NCI-H2196 (cell line): ENCODE results near the gene USP24.
"Not testable (repeated sequence)": the region's sequence is repeated elsewhere in the genome, so short reads cannot be mapped to it uniquely, and the experiment has no call there.

Experiments
- DNase-seq: peaks from one replicate; lab custom pipeline; 2025; ENCODE audit not compliant: unreplicated experiment; lab: John Stamatoyannopoulos, UW

USP24 gene

DNA sequence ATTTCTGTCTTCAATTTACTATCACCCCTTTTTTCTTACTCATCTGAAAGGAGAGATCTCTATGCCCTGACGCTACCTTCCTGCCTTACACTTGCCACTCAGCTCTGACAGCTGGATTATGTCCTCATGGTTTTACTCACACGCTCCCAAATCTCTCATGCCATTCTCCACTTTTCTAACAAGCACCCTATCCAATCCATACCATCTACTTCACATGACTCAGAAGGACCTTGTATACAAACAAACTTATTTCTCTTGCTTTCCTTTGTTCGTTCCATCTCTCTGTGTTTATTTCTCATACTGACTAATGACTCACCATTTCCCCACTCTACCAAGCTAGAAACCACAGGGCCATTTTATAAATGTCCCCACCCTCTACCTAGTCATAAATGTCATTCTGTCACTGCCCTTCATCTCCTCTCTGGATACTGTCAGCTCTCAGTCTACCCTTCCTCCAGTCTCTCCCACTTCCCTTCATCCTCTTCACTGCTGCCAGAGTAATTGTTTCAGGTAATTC is 87.3 kb downstream of the USP24 start:
- DNase-seq: no peak

DNA sequence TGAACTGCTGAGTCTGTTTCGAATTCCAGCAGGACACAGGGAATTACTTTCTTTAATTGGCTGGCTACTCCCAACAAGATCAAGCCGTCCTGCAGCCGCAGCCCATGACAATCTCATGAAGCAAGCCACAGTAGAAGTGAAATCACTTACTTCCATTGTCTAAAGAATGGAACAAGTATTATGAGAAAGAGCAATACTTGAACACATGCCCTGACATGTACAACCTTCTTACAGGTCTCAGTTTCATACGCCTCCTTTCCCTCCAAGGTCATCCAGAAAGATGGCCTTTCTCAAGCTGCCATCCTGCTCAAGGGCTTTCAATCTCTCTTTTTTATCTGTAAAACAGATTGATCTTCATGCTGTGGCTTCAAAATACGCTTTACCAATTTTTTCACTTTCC is 90.7 kb downstream of the USP24 start:
- no peak for DNase-seq

GRCh38 chr1:55120538-55120937 is 94.6 kb downstream of the USP24 start:
- no peak for DNase-seq

DNA sequence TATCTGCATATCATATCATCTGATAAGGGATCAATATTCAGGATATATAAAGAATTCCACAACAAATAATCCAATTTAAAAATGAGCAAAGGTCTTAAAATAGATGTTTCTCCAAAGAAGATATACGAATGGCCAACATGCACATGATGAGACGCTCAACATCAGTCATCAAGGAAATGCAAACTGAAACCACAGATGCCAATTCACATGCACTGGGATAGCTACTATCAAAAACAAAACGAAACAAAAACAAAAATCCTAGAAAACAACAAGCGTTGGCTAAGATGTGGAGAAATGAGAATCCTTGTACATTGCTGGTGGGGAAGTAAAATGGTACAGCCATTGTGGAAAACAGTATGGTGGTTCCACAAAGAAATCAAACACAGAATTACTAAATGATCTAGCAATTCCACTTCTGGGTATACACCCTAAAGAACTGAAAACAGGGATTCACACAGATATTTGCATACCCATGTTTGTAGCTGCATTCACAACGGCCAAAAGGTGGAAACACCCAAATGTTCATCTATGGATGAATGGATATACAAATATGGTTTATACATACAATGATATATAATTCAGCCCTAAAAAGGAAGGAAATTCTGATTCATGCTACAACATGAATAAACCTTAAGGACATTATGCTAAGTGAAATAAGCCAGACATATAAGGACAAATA is 96.4 kb downstream of the USP24 start:
- no peak for DNase-seq

- DNase-seq: no peak
These were observed 97.2 kb downstream of the USP24 start for GRCh38 chr1:55117941-55118340.

GRCh38 chr1:55109005-55109404 is 106.2 kb downstream of the USP24 start:
- DNase-seq: not testable (repeated sequence)

DNA sequence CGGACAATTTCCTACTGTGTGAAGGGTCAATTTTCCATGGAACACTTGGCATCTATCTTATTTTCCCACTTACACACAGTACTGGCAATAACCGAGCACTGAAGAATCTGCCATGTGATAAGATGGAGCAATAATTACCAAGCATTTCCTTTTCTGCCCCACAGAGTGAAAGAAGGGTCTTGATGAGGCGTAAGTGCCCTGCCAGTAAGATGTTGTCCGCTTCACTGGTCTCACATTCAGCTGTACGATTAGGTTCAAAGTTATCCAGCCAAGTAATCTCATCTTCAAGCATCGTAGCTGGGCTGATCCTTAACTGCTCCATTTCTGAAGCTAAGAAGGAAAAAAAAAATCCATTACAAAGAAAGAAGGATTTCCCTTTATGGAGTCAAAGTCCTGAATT is 108.1 kb downstream of the USP24 start:
- no peak for DNase-seq

DNA sequence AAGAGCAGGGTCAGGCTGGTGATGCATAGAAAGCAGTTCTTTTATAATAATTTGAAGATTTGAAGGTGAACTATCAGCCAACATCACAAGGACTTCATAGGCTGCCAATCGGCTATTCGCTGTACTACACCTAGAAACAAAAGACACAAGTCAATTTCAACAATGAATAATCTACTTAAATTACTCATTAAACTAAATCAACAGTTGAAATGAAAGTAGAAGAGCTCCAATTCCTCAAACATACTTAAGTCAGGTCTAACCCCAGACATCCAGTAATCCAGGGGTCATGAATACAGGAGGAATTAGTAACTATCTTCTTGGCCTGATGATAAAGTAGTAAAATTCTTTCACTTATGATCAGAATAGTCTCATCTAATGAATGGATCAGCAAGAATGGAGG is 111.3 kb downstream of the USP24 start:
- DNase-seq: no peak

GRCh38 chr1:55095095-55095494 is 120.1 kb downstream of the USP24 start:
- DNase-seq: no peak

- no peak for DNase-seq
These were observed 122.7 kb downstream of the USP24 start for GRCh38 chr1:55092475-55092874.

DNA sequence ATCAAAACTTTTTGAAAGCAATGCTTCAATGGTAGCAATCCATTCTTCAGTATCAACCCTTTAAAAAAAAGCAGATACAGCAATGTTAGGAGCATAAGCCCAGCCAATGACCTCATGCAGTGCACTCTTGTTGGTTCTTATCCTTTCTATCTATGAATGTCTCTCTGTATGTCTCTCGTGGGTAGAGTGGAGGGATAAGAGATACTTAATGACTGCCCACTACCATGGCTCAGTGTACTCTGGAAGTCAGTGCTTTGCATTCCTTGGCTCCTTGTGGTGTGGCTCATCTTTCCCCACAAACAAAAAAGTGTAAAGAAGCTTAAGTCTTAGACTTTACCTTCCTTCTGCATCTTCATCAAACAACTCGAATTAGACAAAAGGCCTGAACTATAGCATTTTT is 125.5 kb downstream of the USP24 start:
- DNase-seq: no peak

DNA sequence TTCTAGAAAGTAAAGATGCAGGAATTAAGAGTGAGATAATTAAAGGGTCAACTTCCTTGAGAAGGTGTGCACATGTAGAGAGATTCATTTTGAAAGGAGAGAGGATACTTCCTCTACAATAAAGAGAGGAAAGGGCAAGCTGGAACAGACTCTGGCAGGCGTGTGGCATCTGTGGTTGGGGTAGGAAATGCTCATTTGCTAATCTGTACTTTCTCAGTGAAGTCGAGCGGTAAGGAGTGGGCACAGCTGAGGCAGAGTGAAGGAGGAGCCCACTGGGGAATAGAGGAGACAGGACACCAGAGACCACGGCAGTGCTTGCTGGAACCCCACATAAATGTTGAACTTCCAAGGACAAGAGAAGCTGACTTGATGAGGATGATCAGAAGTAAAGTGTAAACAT is 126.8 kb downstream of the USP24 start:
- no peak for DNase-seq

GRCh38 chr1:55087439-55087838 is 127.7 kb downstream of the USP24 start:
- DNase-seq: no peak

- DNase-seq: no peak
These were observed 130.9 kb downstream of the USP24 start for GRCh38 chr1:55084257-55084656.

DNA sequence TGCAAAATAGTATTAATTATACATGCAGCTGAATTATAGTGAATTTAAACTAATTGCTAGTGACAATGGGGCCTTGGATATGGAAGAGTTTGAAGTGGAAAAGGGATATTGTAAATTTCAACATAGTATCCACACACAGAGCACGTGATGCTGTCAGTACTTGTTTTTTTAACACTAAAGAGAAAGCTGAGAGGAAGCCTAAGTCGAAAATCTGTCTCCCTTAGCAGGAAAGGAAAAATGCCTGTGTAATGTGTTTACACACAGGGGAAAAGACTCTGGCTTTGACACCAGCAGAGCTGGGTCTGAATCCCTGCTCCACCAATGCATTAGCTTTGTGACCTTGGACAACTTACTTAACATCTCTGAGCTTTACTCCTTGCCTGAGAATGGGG is 133.3 kb downstream of the USP24 start:
- no peak for DNase-seq

DNA sequence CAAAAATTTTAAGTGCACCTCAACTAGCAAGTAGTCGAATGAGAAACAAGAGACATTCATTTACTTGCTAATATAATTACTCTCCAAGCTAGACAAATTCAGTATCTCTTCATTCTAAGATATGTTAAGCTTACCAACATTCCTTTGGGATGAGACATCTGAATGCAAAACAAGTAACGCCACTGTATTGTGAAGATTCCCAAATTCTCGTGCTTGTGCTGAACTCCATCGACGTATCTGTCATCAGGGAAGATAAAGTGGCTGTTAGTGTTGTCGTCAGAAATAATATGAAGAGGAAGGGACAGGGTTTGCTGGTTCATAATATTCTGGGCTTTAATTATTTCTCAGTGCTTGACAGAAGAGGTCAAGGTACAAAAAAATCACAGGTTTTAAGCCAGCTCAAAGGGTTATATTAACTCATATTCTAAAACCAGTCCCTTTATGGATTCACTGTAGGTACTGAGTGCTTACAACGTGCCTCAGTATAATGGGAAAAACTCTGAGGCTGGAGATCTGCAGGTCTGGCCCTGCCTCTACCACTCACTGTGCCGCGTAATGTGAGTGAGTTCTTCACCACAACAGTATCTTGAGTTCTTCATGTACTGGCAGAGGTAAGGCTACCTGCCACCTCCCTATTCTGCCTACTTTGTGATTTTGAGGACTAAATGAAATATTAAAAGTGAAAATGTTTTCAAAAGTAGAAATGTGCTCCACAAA is 133.8 kb downstream of the USP24 start:
- DNase-seq: no peak

- no peak for DNase-seq
These were observed 135.5 kb downstream of the USP24 start for GRCh38 chr1:55079651-55080050.

DNA sequence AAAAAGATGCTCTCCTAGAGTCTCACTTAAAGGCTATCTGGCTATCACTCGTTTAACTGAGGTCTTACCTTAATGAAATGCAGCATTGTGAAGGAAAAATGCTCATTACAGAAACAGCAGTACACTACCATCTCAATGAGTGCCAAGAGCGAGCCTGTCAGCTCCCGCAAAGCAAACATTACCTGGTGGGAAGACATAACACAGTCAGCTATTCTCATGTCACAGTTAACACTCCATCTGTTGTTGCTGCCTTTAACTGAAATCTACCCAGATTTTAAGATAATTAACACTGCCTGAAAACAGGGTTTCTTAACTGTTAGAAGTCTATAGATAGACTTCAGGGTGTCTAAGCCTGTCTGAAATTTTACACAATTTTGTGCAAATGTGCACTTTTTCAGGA is 136.7 kb downstream of the USP24 start:
- DNase-seq: no peak

- no peak for DNase-seq
These were observed 138.8 kb downstream of the USP24 start for GRCh38 chr1:55076356-55076755.

- no peak for DNase-seq
These were observed 140.7 kb downstream of the USP24 start for GRCh38 chr1:55074455-55074854.

DNA sequence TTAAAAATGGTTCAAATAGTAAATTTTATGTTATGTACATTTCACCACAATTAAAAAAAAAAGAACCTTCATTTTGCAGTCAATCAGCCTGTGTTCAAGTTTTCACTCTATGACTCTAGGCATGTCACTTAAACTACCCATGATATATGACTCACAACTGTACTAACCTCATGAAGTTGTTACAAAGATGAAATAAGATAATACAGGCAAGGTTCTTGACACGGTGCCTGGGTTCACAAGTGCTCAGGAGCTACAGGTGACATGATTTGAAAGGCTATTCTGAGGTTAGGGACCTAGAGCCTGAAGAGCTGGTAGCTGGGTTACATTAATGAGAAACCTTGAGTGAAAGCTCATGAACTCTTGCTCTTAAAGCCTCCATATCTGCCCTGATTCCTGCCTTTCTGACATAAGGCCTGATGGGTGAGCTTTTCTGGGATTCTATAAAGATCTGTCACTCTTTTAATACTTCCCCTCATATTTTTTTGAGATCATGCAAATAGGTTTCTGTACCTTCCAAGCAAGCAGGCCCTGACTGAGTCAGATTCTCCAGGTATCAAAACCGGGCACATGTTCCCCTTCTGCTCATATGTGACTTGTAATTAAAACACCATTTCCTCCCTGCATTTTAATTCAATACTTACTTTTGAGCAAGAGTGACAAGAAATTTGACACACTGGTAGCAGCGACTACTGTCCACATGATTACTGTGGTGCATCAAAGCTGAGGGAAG is 141.8 kb downstream of the USP24 start:
- no peak for DNase-seq

DNA sequence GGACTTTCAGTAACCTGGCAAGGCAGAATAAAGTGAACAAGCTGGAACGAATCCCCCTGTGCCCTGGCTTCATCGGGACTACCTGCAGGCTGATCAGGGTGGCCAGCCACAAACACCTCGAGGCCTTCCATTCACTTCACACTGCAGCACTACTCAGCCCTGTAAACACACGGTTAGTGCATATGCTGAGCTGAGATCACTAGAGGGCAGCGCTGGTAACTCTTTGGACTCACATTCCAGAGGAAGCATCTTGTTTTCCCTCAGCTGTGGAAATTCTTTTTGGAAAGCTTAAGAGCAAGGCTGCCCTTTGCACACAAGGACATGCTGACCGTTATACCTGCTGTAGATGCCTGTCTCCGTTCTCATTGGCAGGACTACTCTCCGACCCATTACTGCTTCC is 143.7 kb downstream of the USP24 start:
- peak; percentile 61 for DNase-seq
